ENCODE data around the gene SPDYE4. TPM values are rescaled to one million over a fixed set of nuclear protein-coding genes. Genes with fewer than 3 reads are reported as not detected.

Gene SPDYE4
- total and polyA plus RNA-seq, 2 donors (not counting 1 experiment from before 2014, with no cell fraction given) = not detected

- Histone ChIP-seq H3K79me2 (ENCODE audit: control insufficient read depth, insufficient read depth, low read length) (no peaks in the 10 kb centered on the region), H3K9ac (ENCODE audit: low read length) (no peak overlapping the region), H3K27ac (ENCODE audit: low read length in 2 of 2) (no peak overlapping the region), H3K27me3 (replicated peaks in 1 of 4; ENCODE audit: control extremely low read depth in 1 of 4, control insufficient read depth in 3 of 4, insufficient read depth in 4 of 4, low read length in 3 of 4) (no peaks in the 10 kb centered on the region), H3K4me2 (replicated peaks; ENCODE audit: low read depth, low read length, poor library complexity, severe bottlenecking) (no peak overlapping the region), H3K4me3 (ENCODE audit: control extremely low read depth in 1 of 5, extremely low read depth in 1 of 5, insufficient read depth in 1 of 5, low read depth in 2 of 5, low read length in 4 of 5) (no peak overlapping the region), H3K9me3 (ENCODE audit: control extremely low read depth in 1 of 3, control insufficient read depth in 2 of 3, insufficient read depth in 1 of 3, low read length in 2 of 3) (no peaks in the 10 kb centered on the region), H4K20me1 (ENCODE audit: control insufficient read depth, insufficient read depth, low read length, poor library complexity, severe bottlenecking) (no peaks in the 10 kb centered on the region), H3K36me3 (replicated peaks in 1 of 2; ENCODE audit: control extremely low read depth in 1 of 2, control insufficient read depth in 1 of 2, extremely low read depth in 1 of 2, insufficient read depth in 2 of 2, low read length in 1 of 2) (no peaks in the 10 kb centered on the region), H2AFZ (ENCODE audit: insufficient read depth, low read depth, low read length, poor library complexity, severe bottlenecking) (no peak overlapping the region), H3K4me1 (ENCODE audit: control insufficient read depth in 2 of 2, insufficient read depth in 2 of 2, low read length in 2 of 2) (peaks cover 10 to 17% of the 10 kb centered on the region in 2 donors)
- Mint-ChIP-seq H3K4me1 (peaks cover 21% of the 10 kb centered on the region), H3K27me3 (no peaks in the 10 kb centered on the region), H3K27ac (no peak overlapping the region), H3K4me3 (no peak overlapping the region), H3K9me3 (ENCODE audit: insufficient read depth) (no peaks in the 10 kb centered on the region)
- POLR2A ChIA-PET = no interaction called here
- WGBS (ENCODE audit: insufficient coverage) = no CpG with 5 or more reads among the region's 2 CpGs
- no peak for DNase-seq
- TF ChIP-seq EZH2 (IDR thresholded peaks at IDR 0.05; ENCODE audit: borderline replicate concordance, insufficient read depth, low read depth, low read length, poor library complexity, severe bottlenecking) (no peak), CTCF (IDR thresholded peaks at IDR 0.05) (no peak)
- ATAC-seq (ENCODE audit: low read depth) = no peak
- intact Hi-C loops (cut with micrococcal nuclease) = no loop called here
- CTCF ChIA-PET = interaction anchor here (0.7 to 5.1 kb wide), 5 partner anchors 12 to 206 kb away, joined by 3 to 56 read pairs (median 4); no protein-coding TSS in a partner anchor
Observed at GRCh38 chr17:8800656-8801055, 42.3 kb upstream of the SPDYE4 start.

- intact Hi-C loops (cut with micrococcal nuclease) = loop anchor here (1.0 kb wide), 2 partner anchors 96 to 199 kb away; no protein-coding TSS in a partner anchor
- peak overlapping the region; percentile 30 for H3K4me2 ChIP-seq (replicated peaks; ENCODE audit: low read depth, low read length, poor library complexity, severe bottlenecking)
- H3K9me3 Mint-ChIP-seq (ENCODE audit: insufficient read depth) = no peaks in the 10 kb centered on the region
- H3K36me3 ChIP-seq (replicated peaks in 1 of 2; ENCODE audit: control extremely low read depth in 1 of 2, control insufficient read depth in 1 of 2, extremely low read depth in 1 of 2, insufficient read depth in 2 of 2, low read length in 1 of 2) = no peaks in the 10 kb centered on the region
- H4K20me1 ChIP-seq (ENCODE audit: control insufficient read depth, insufficient read depth, low read length, poor library complexity, severe bottlenecking) = no peaks in the 10 kb centered on the region
- H2AFZ ChIP-seq (ENCODE audit: insufficient read depth, low read depth, low read length, poor library complexity, severe bottlenecking) = no peak overlapping the region
- peaks cover 13% of the 10 kb centered on the region for H3K4me1 Mint-ChIP-seq
- peaks cover 0 to 7% of the 10 kb centered on the region in 2 donors for H3K4me1 ChIP-seq (ENCODE audit: control insufficient read depth in 2 of 2, insufficient read depth in 2 of 2, low read length in 2 of 2)
- H3K79me2 ChIP-seq (ENCODE audit: control insufficient read depth, insufficient read depth, low read length) = no peaks in the 10 kb centered on the region
- TF ChIP-seq EZH2 (IDR thresholded peaks at IDR 0.05; ENCODE audit: borderline replicate concordance, insufficient read depth, low read depth, low read length, poor library complexity, severe bottlenecking) = no peak
- DNase-seq = no peak
- no peak overlapping the region for H3K4me3 Mint-ChIP-seq
- no peak overlapping the region for H3K9ac ChIP-seq (ENCODE audit: low read length)
- ChIA-PET CTCF (interaction anchor here (0.6 to 5.1 kb wide), 19 partner anchors 9 to 729 kb away, joined by 3 to 56 read pairs (median 4); partner anchors contain the start of genes PIK3R5 and PIK3R6), POLR2A (no interaction called here)
- no peak overlapping the region for H3K4me3 ChIP-seq (ENCODE audit: control extremely low read depth in 1 of 5, extremely low read depth in 1 of 5, insufficient read depth in 1 of 5, low read depth in 2 of 5, low read length in 4 of 5)
- H3K27ac Mint-ChIP-seq = no peak overlapping the region
- H3K27ac ChIP-seq (ENCODE audit: low read length in 2 of 2) = no peak overlapping the region
- no peaks in the 10 kb centered on the region for H3K9me3 ChIP-seq (ENCODE audit: control extremely low read depth in 1 of 3, control insufficient read depth in 2 of 3, insufficient read depth in 1 of 3, low read length in 2 of 3)
- no peaks in the 10 kb centered on the region for H3K27me3 Mint-ChIP-seq
- 78% methylated on average over 6 of the region's 15 CpGs for WGBS (ENCODE audit: insufficient coverage)
- H3K27me3 ChIP-seq (replicated peaks in 1 of 4; ENCODE audit: control extremely low read depth in 1 of 4, control insufficient read depth in 3 of 4, insufficient read depth in 4 of 4, low read length in 3 of 4) = no peaks in the 10 kb centered on the region
- ATAC-seq (ENCODE audit: low read depth) = no peak
Observed at GRCh38 chr17:8799570-8800212, 41.3 kb upstream of the SPDYE4 start.
